ENCODE data around the gene PCBP3. TPM values are rescaled to one million over a fixed set of nuclear protein-coding genes. Genes with fewer than 3 reads are reported as not detected.

The PCBP3 gene
- total RNA-seq, 1 donor from 2014 or later = 3.8 TPM

- no peak for ATAC-seq
- Histone ChIP-seq H3K27ac (no peak overlapping the region), H3K4me3 (no peak overlapping the region), H3K9me3 (peaks cover 7% of the 10 kb centered on the region), H3K36me3 (no peaks in the 10 kb centered on the region), H3K4me1 (no peaks in the 10 kb centered on the region), H3K27me3 (no peaks in the 10 kb centered on the region)
- no peak for TF ChIP-seq CTCF (IDR thresholded peaks at IDR 0.05)
- intact Hi-C loops (cut with DNase I) = no loop called here
- DNase-seq = no peak
Measured at GRCh38 chr21:45843426-45843825, 199.9 kb downstream of the PCBP3 start.

GRCh38 chr21:45844181-45844580, 200.7 kb downstream of the PCBP3 start:
- no peak for TF ChIP-seq CTCF (IDR thresholded peaks at IDR 0.05)
- H3K9me3 ChIP-seq = peaks cover 7% of the 10 kb centered on the region
- no peak overlapping the region for H3K4me3 ChIP-seq
- no peak for ATAC-seq
- no peak overlapping the region for H3K27ac ChIP-seq
- no peaks in the 10 kb centered on the region for H3K36me3 ChIP-seq
- no peak for DNase-seq
- intact Hi-C loops (cut with DNase I) = no loop called here
- H3K27me3 ChIP-seq = no peaks in the 10 kb centered on the region
- no peaks in the 10 kb centered on the region for H3K4me1 ChIP-seq

- Histone ChIP-seq H3K27me3 (no peaks in the 10 kb centered on the region), H3K27ac (no peak overlapping the region), H3K36me3 (no peaks in the 10 kb centered on the region), H3K9me3 (peaks cover 7% of the 10 kb centered on the region), H3K4me1 (no peaks in the 10 kb centered on the region), H3K4me3 (no peak overlapping the region)
- no peak for TF ChIP-seq CTCF (IDR thresholded peaks at IDR 0.05)
- intact Hi-C loops (cut with DNase I) = no loop called here
- ATAC-seq (no peak), DNase-seq (no peak)
Measured at GRCh38 chr21:45845063-45845769, 201.7 kb downstream of the PCBP3 start.

- TF ChIP-seq CTCF (IDR thresholded peaks at IDR 0.05) = no peak
- Histone ChIP-seq H3K36me3 (no peaks in the 10 kb centered on the region), H3K4me3 (no peak overlapping the region), H3K27ac (no peak overlapping the region), H3K4me1 (no peaks in the 10 kb centered on the region), H3K9me3 (peaks cover 5% of the 10 kb centered on the region), H3K27me3 (no peaks in the 10 kb centered on the region)
- DNase-seq (no peak), ATAC-seq (no peak)
- intact Hi-C loops (cut with DNase I) = no loop called here
Measured at GRCh38 chr21:45845770-45846090, 202.2 kb downstream of the PCBP3 start.

- no peak for TF ChIP-seq CTCF (IDR thresholded peaks at IDR 0.05)
- Histone ChIP-seq H3K4me3 (no peak overlapping the region), H3K27ac (no peak overlapping the region), H3K27me3 (no peaks in the 10 kb centered on the region), H3K36me3 (no peaks in the 10 kb centered on the region), H3K4me1 (no peaks in the 10 kb centered on the region), H3K9me3 (no peaks in the 10 kb centered on the region)
- DNase-seq (no peak), ATAC-seq (no peak)
- intact Hi-C loops (cut with DNase I) = no loop called here
Measured at GRCh38 chr21:45846373-45847160, 203.0 kb downstream of the PCBP3 start.
